ENCODE data around the gene HOXA11.

Gene HOXA11

GRCh38 chr7:27142580-27143022, 42.4 kb downstream of the HOXA11 start:
- Histone ChIP-seq H2AFZ (no peak overlapping the region), H3K4me2 (ENCODE audit: low read length) (peak overlapping the region; percentile 91), H3K27me3 (ENCODE audit: control insufficient read depth, insufficient read depth, low read length) (no peaks in the 10 kb centered on the region), H3K4me3 (ENCODE audit: low read depth, low read length) (peak overlapping the region; percentile 80), H3K9ac (no peak overlapping the region), H3K36me3 (ENCODE audit: control insufficient read depth, insufficient read depth, low read length) (no peaks in the 10 kb centered on the region), H3K79me2 (no peaks in the 10 kb centered on the region), H3K9me3 (ENCODE audit: control insufficient read depth, low read length) (no peaks in the 10 kb centered on the region), H3K4me1 (no peaks in the 10 kb centered on the region), H3K27ac (no peak overlapping the region)
- TF ChIP-seq CTCF (IDR thresholded peaks at IDR 0.05): no peak

GRCh38 chr7:27141923-27142579, 43.0 kb downstream of the HOXA11 start:
- H2AFZ ChIP-seq: no peak overlapping the region
- TF ChIP-seq CTCF (IDR thresholded peaks at IDR 0.05): no peak
- H3K4me1 ChIP-seq: no peaks in the 10 kb centered on the region
- H3K79me2 ChIP-seq: no peaks in the 10 kb centered on the region
- no peaks in the 10 kb centered on the region for H3K27me3 ChIP-seq (ENCODE audit: control insufficient read depth, insufficient read depth, low read length)
- no peak overlapping the region for H3K9ac ChIP-seq
- no peak overlapping the region for H3K27ac ChIP-seq
- no peaks in the 10 kb centered on the region for H3K36me3 ChIP-seq (ENCODE audit: control insufficient read depth, insufficient read depth, low read length)
- H3K9me3 ChIP-seq (ENCODE audit: control insufficient read depth, low read length): no peaks in the 10 kb centered on the region
- H3K4me3 ChIP-seq (ENCODE audit: low read depth, low read length): peak overlapping the region; percentile 80
- peak overlapping the region; percentile 91 for H3K4me2 ChIP-seq (ENCODE audit: low read length)

- Histone ChIP-seq H3K4me2 (ENCODE audit: low read length) (peak overlapping the region; percentile 91), H3K4me1 (no peaks in the 10 kb centered on the region), H3K27ac (no peak overlapping the region), H3K36me3 (ENCODE audit: control insufficient read depth, insufficient read depth, low read length) (no peaks in the 10 kb centered on the region), H2AFZ (no peak overlapping the region), H3K9me3 (ENCODE audit: control insufficient read depth, low read length) (no peaks in the 10 kb centered on the region), H3K79me2 (no peaks in the 10 kb centered on the region), H3K27me3 (ENCODE audit: control insufficient read depth, insufficient read depth, low read length) (no peaks in the 10 kb centered on the region), H3K4me3 (ENCODE audit: low read depth, low read length) (peak overlapping the region; percentile 80), H3K9ac (no peak overlapping the region)
- TF ChIP-seq CTCF (IDR thresholded peaks at IDR 0.05): no peak
These were observed 43.7 kb downstream of the HOXA11 start for GRCh38 chr7:27141137-27141922.

GRCh38 chr7:27140126-27140857, 44.7 kb downstream of the HOXA11 start:
- no peaks in the 10 kb centered on the region for H3K9me3 ChIP-seq (ENCODE audit: control insufficient read depth, low read length)
- TF ChIP-seq CTCF (IDR thresholded peaks at IDR 0.05): no peak
- no peaks in the 10 kb centered on the region for H3K4me1 ChIP-seq
- no peak overlapping the region for H3K4me3 ChIP-seq (ENCODE audit: low read depth, low read length)
- no peaks in the 10 kb centered on the region for H3K79me2 ChIP-seq
- H3K4me2 ChIP-seq (ENCODE audit: low read length): no peak overlapping the region
- no peaks in the 10 kb centered on the region for H3K27me3 ChIP-seq (ENCODE audit: control insufficient read depth, insufficient read depth, low read length)
- no peak overlapping the region for H2AFZ ChIP-seq
- no peak overlapping the region for H3K27ac ChIP-seq
- no peak overlapping the region for H3K9ac ChIP-seq
- no peaks in the 10 kb centered on the region for H3K36me3 ChIP-seq (ENCODE audit: control insufficient read depth, insufficient read depth, low read length)

Measured in parathyroid adenoma (tissue), 2 donors.